Measurements from ENCODE around the gene TRNAU1AP.
"Not testable (repeated sequence)": the region's sequence is repeated elsewhere in the genome, so short reads cannot be mapped to it uniquely, and the experiment has no call there.

GRCh38 chr1:28572891-28573290 lies 20.0 kb downstream of the TRNAU1AP start:
- not testable (repeated sequence) for TF ChIP-seq CTCF (IDR thresholded peaks at IDR 0.05); POLR2A (IDR thresholded peaks at IDR 0.05); EP300 (IDR thresholded peaks at IDR 0.05; ENCODE audit: low read depth)

Measured in transverse colon (tissue), 3 donors.